ENCODE results near the gene CDH22. TPM values are rescaled to one million over a fixed set of nuclear protein-coding genes. Genes with fewer than 3 reads are reported as not detected.

Gene CDH22
- total and polyA plus RNA-seq, 9 of the 15 experiments (the other 6 are each of a cell fraction or from before 2014, with no cell fraction given) = 0.07 to 0.08 TPM; not detected in 7

GRCh38 chr20:46157076-46157592, 151.2 kb downstream of the CDH22 start:
- FAIRE-seq = no peak
- CTCF ChIA-PET (ENCODE audit: low intra/inter-chr PET ratio) = no interaction called here

More at GRCh38 chr20:46157076-46157592, 151.2 kb downstream of the CDH22 start:
- H3K9ac ChIP-seq (ENCODE audit: insufficient read depth in 1 of 2, low read depth in 2 of 2, low read length in 2 of 2) = no peak overlapping the region
- WGBS (ENCODE audit: insufficient coverage, low coverage, missing lambda C conversion rate) = 4% methylated on average over 6 of the region's 6 CpGs
- no peaks in the 10 kb centered on the region for H3K4me1 ChIP-seq (replicated peaks in 1 of 2; ENCODE audit: control insufficient read depth in 2 of 2, insufficient read depth in 2 of 2, low read length in 2 of 2)
- TF ChIP-seq ZKSCAN8 (CRISPR knock-in tag; IDR thresholded peaks at IDR 0.05) (0 out of 2 replicates have a peak, but pooled peaks have one; percentile 55), RBM25 (IDR thresholded peaks at IDR 0.05; ENCODE audit: low read depth, low read length, severe bottlenecking) (peak; percentile 72), BCOR (IDR thresholded peaks at IDR 0.05) (0 out of 2 replicates have a peak, but pooled peaks have one; percentile 18), ZFP36 (IDR thresholded peaks at IDR 0.05; ENCODE audit: low read depth, low read length, partially characterized antibody) (peak; percentile 71), NFIC (IDR thresholded peaks at IDR 0.05) (no peak)
- TF ChIP-seq, protein P1, sequence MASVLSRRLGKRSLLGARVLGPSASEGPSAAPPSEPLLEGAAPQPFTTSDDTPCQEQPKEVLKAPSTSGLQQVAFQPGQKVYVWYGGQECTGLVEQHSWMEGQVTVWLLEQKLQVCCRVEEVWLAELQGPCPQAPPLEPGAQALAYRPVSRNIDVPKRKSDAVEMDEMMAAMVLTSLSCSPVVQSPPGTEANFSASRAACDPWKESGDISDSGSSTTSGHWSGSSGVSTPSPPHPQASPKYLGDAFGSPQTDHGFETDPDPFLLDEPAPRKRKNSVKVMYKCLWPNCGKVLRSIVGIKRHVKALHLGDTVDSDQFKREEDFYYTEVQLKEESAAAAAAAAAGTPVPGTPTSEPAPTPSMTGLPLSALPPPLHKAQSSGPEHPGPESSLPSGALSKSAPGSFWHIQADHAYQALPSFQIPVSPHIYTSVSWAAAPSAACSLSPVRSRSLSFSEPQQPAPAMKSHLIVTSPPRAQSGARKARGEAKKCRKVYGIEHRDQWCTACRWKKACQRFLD (CRISPR knock-in tag; IDR thresholded peaks at IDR 0.05) = no peak
- intact Hi-C loops (cut with micrococcal nuclease) = no loop called here
- no peaks in the 10 kb centered on the region for H3K36me3 ChIP-seq (ENCODE audit: control insufficient read depth, insufficient read depth, low read length)
- no peak overlapping the region for H3K4me2 ChIP-seq (ENCODE audit: insufficient read depth, low read length)
- POLR2A ChIA-PET = interaction anchor here (1.7 kb wide), 1 partner anchor 10 kb away, joined by 6 read pairs; no protein-coding TSS in a partner anchor
- H3K9me3 ChIP-seq (replicated peaks; ENCODE audit: control insufficient read depth, insufficient read depth, low read depth, low read length) = no peaks in the 10 kb centered on the region
- H3K9me1 ChIP-seq (ENCODE audit: control insufficient read depth, insufficient read depth, low read length) = no peaks in the 10 kb centered on the region
- DNase-seq (ENCODE audit: extremely low read depth in 1 of 4, low spot score in 3 of 4) (no peak), ATAC-seq (no peak)
- in situ Hi-C loops (cut with MboI) = no loop called here
- no peak overlapping the region for H3K27ac ChIP-seq (ENCODE audit: extremely low read depth, low read depth, low read length)
- BruUV-seq (replicated peaks) = no TSS peak
- no peak overlapping the region for H3K4me3 ChIP-seq
- no peaks in the 10 kb centered on the region; the same call in 1 of the 2 replicates for H4K20me1 ChIP-seq (replicated peaks; ENCODE audit: control insufficient read depth, insufficient read depth, low read length)
- no peak overlapping the region for H2AFZ ChIP-seq (ENCODE audit: low read depth, low read length)
- no peaks in the 10 kb centered on the region for H3K79me2 ChIP-seq (ENCODE audit: control insufficient read depth, insufficient read depth, low read length)
- peaks cover 23 to 58% of the 10 kb centered on the region in 2 experiments; a peak in 3 of 5 replicates for H3K27me3 ChIP-seq (ENCODE audit: control insufficient read depth in 2 of 2, insufficient read depth in 2 of 2, low read length in 2 of 2)
